NCI-H2029 treated with DMSO at 0.1 percent for 48 hours (cell line): ENCODE results near the gene DDX20.
"Not testable (repeated sequence)": the region's sequence is repeated elsewhere in the genome, so short reads cannot be mapped to it uniquely, and the experiment has no call there.

Experiments
- DNase-seq: peaks from one replicate; lab custom pipeline; 2025; lab: John Stamatoyannopoulos, UW

DDX20 gene

DNA sequence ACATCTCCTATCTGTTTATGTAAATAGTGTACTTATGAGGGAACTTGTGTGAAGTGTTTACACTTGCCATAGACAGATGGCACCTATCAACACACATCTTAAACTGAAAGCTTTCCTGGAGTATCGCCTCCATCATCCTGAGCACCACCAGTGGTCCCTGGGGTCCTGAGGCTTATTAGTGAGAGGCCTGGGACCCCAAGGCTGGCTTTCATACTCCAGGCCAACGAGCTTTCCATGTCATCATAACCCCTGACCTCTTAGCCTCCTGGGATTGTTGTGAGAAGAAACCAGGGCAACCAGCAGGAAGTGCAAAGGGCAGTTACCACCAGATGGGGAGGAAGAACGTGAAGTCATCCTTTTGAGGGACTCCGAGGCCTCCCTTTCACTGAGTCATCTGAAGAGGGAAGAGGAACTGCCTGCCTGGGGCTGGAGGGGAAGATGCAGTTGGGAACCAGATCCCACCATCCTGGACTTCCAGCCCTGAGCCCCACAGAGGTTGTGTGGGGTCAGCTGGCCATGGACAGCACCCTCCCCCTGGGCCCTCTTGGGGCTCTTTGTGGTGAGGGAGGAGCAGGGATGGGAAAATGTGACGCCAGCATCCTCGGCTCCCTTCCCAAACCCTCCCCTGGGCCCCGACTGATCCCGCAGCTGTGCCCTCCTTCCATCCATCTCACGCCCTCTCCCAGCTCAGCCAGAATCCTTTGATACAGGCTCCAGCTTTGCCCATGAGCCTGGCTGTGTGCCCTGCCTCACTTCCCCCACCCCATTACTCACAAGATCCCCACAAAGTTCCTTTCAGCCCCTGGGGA is 22.3 kb upstream of the DDX20 start:
- no peak for DNase-seq

DNA sequence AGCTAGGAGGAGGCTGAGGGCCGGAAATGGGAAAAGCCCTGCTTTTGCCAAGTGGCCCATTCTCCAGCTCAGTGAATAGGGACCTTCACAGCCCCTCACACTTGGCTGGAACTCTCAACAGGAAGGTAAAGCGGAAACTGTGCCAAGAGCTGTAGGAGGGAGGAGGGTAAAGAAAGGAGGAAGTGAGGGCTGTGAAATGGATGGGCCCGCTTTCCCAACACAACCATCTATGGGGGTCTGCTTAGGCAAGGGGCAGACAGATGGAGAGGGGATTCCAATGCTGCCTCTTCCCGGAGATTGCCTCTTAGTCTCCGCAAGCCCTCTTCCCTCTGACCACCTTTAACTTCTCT is 21.7 kb upstream of the DDX20 start:
- no peak for DNase-seq

DNA sequence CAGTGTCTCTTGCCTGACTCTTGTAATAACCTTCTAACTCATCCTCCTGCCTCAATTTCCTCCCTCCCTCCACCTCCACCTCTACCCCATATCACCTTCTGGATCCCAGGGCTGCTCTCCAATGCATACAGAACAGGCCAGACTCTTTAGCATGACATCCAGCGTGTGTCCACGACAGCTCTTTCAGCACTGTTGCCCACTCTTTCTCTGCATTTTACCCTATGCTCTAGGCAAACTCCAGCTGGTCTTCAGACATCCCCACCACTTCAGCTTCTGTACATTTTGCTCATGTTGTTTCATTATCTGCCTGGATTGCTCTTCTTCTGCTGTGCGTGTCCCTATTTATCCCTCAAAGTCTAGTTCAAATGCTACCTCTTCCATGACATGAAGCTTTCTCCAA is 21.3 kb upstream of the DDX20 start:
- no peak for DNase-seq

DNA sequence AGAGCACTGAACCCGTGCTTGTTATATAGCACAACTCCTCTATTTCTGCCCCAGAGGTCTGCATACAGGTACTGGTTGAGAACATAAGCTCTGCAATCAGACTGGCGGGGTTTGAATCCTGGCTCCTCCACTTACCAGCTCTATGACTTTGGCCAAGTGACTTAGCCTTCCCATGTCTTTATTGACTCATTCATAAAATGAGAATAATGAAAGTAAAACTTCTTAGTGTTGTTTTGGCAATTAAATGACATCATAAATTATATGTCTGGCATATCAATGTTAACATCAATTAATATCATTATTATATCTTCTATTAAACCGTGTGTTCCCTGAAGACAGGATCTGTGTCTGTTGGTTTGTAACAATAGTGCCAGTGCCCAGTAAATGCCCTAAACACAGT is 20.8 kb upstream of the DDX20 start:
- no peak for DNase-seq

DNA sequence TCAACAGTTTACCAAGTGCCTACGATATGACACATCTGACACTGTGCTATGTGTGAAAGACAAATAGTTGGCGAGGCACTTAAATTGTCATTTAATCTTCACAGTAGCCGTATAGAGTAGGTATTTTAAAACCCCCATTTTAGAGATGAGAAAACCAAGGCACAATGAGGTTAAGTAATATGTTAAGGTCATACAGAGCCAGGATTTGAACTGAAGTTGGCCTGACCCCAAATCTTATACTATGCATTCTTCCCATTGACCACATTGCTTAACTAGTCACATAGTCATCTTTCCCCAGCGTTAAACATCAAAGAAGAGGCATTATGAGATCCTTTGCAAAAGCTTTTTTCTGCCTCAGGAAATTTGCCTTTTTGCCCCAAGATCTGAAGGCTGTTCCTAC is 20.4 kb upstream of the DDX20 start:
- no peak for DNase-seq

DNA sequence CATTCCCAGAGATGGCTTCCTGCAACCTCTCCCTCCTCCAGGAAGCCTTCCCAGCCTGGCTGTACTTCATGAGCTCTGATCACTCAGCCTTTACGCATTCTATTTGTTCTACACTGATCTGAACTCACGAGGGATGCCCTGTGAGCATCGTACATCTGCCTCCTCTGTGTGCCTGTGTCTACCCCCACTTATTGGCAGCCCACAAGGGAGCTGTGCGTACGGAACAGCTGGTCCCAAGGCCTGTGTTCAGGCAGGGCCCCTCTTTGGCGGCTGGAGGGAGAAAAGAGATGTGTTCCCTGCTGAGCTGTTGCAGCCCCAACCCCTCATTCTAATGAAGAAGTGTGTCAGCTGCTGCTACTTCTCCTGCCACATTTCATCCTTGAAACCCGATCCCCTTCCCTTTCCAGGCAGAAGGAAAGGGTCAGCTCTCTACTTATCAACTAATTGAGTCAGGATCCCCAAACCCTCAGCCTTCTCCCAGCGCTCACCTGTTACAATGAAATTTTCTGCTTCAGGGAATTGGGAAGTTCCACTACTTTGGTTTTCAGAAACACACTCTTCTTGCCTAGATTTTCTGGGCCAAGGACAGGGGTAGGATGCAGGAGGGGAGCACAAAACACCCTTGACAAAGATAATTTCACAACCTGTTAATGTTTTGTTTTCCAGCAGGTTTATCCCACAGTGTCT is 19.7 kb upstream of the DDX20 start:
- DNase-seq: no peak

DNA sequence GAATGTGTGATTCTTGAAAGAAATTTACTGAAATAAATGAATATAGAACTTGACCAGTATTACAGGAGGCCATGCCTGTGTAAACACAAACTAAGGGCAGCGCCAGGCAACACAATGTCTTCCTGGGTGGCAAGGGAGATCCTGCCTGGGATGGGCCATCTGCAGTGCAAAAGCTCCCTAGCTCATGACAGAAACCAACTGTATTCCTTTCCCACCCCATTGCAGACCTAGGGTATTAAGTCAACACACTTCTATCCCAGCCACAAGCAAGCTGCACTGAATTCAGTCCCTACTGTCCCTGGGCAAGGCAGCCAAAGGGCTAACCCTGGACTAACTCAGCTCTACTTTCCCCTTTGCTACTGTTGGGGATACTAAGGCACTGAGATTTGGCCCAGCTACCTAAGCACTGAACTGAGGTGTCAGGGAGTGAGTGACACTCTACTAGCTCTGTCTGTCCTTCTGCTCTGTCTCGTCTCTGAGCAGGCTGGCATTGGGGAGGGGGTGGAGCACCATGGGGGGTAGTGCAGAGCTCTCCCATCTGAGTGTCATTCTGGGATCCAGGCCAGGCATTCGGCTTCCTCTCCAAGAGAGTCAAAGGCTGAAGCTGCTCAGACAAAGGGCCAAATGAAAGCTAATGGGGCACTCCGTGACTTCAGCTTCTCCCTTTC is 19.0 kb upstream of the DDX20 start:
- peak; percentile 38 for DNase-seq

DNA sequence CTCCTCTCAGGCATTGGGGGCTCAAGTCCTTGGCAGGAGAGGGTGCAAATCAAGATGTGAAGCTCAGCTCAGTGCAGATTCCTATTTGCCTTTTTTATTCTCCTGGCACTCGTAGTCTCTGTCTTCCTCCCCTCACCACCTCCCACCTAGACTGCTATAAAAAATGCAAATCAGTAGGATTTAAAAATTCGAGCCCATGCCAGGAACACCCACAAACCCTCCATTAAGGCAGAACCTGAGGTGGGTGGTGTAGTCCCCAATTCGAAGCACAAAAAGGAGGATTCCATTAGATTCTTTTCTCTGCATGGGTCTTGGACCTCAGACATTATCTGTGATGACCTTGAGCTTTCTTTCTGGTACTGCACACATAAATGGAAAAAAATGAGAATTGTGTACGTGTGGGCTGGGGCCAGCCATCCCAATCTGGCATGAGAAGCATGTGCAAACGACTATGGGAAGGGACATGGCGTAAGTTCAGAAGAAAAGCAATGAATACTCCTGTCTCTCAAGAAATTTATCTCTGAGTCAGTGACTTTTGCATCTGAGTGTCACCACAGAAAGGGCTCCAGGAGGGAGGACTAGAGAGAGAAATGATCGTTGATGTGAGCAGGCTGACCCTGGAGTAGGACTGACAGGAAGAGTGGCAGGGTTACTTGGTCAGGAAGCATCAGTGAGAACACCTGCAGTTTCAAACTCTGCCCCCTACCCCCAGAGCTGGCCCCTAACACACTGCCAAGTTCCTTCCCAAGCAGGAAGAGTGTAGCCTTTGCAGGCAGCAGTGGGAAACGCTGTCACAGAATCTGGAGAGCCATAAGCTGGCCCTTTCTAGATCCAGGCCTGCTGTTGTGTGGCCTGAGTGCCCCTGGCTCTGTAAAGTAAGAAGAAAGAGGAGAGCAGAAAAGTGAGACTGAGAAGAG is 18.2 kb upstream of the DDX20 start:
- no peak for DNase-seq

DNA sequence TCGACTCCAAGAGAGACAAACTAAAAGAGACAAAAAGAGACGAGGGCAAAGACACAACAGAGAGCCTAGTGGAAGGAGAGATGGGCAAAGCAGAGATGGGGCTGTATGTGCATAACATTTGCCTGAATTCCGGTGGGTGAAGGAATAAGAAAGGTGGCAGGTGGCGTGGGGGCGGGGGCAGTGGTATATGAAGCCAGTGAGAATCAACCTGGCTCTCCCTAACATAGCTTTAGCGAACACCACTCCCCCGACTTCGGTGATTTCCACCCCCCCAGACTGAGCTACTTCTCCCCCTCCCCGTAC is 17.6 kb upstream of the DDX20 start:
- DNase-seq: no peak

DNA sequence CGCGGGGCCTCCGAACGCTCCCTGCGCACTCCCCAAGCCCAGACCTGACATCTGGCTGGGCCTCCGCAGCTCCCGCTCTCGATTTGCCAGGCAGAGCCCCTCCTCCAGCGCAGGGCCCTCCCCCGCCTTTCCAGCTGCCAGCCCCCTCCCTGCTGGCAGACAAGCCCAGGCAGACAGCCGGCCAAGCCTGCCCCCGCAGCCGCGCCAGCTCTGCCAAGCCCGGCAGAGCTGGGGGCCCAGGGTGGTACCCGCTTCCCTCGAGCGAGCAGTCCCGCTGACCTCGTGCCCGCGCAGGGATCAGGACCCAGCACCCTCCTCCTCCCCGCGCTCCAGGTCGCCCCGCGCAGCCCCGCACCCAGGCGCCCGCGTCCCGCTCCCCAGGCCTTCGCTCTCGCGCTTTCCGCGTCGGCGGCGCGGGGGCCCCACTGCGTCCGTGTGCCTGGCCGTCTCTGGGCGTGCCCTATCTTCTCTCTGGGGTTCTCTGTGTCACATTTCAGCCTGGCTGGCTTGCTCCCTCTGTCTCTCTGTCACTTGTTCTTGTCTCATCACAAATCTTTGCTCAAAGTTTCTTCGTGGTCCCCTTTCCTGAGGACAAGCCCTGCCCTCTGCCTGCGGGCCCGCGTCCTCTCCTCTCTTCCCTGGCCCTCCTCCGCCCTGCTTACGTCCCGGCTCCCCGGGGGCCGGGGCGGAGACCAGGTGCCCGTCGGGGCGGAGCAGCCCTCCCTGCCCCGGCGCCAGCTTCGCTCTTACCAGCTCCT is 17.1 kb upstream of the DDX20 start:
- DNase-seq: no peak

DNA sequence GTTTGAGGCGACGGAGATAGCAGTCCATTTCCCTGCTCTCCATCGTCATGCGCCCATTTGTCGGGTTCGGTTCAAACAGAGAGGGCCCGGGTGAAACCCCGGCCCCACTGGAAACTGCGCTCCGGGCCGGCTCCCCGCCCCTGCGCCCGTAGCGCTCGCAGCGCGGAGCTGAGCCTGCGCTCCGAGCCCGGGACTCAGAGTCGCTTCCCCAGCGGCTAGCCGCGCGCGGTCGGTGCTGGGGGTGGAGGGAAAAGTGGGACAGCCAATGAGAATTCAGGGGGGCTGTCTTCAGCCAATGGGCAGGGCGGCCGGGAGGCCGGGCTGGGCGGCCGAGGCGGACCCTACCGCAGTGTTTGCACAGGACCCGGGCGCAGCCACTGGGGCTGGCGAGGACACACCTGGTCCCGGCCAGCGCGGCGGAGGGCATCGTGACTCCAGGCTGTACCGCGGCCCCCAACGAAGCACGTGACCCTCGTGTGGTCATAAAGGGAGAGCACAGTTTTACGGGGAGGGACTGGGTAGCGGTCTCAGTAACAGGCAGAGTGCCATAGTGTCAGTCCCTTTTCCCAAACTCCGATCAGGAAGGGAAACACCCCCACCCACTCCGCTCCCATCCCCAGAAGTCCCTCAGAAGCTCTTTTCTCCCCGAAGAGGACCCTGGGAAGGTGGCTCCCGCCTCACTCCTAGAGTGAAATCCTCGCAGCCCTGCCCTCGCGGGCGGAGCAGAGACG is 16.3 kb upstream of the DDX20 start, which contains the start of gene INKA2:
Gene INKA2, minus strand, starts transcription at position 202 of the 731 bp plus-strand sequence. Its CDS starts 153 bp downstream, at position 49.
- DNase-seq: peak; percentile 18

DNA sequence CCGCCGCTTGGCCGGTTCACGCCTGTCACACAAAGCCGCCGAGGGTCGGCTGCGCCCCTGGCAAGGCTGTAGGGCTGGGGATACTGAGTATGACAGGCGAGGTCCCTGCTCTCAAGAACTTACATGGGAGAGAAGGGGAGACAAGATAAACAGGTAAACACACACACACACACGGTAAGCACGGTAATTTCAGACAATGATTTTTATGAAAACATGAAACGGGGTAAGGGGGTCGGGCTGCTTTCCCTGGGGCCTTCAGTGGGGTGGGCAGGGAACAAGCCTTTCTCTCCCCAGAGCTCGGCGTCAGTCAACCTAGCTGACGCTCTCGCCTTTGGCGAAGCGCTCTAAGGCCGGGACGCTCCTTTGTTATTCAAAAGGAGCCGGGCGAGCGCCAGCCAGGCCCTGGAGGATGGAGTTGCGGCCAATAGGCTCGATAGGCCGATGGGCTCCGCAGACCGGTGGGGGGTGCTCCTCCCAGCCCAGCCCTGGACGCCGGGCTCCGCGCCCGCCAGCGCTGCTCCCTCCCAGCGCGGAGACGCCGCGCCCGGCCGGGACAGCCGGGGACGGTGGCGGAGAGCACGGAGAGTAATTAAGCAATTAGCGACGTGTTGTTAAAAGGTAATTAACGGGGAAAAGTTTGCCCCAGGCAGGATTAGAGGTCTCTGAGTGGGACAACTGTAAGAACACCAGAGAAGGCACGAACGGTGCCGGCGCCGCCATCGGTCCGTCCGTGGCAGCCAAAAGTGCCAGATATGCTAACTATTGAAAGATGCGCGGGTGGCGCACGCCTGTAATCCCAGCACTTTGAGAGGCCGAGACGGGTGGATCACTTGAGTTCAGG is 15.6 kb upstream of the DDX20 start:
- DNase-seq: no peak

DNA sequence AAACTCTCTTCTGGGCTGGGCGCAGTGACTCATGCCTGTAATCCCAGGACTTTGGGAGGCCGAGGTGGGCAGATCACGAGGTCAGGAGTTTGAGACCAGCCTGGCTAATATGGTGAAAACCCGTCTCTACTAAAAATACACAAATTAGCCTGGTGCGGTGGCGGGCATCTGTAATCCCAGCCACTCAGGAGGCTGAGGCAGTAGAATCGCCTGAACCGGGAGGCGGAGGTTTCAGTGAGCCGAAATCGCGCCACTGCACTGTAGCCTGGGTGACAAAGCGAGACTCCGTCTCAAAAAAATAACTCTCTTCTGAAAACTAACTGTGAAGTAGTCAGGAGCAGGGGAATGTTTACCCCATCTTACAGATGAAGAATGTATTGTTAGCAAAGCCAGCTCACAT is 13.4 kb upstream of the DDX20 start:
- not testable (repeated sequence) for DNase-seq

DNA sequence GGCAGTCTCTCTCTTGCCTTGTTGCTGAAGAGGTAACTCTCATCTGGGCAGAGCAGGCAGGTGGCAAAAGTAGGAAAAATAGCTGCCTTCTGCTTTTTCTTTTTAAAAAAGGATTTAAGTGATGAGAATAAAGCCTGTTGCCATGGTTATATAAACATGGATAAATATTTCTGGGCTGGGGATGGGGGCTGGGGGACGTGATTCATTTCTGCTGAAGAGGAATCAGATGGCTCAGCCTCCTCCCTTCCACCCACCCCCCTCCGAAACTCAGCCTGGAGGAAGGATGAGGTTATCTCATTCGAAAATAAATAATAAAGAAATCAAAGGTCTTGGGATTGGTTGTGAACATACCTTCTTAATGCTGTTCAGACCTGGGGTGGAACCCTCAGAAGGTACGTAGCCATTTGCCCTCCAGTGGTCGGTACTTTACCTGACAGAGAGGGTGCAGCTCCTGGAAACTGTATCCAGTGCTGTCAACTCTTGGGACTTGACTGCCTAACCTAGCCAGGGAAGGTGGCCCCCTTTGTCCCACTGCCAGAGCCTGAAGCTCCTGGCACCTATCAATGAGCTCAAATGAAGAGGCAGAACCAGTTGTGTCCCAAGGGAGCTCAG is 12.7 kb upstream of the DDX20 start:
- no peak for DNase-seq

DNA sequence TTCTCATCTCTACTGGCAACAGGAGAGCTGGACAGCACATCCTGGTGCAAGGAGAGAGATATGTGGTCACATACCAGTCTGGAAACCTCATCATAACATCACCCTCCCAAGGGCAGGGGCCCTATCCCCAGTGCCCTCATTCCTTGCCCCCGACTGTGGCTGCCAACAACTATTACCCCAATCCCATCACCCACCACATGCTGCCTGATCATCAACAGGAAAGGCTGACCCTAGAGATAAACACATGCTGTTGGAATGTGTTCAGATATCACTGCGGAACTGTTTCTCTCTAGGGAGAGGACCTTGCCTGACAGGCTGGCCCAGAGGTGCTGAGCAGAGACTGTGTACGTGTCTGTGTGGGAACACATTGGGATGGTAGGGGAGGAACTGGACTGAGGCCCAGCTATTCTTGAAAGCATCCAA is 12.0 kb upstream of the DDX20 start:
- DNase-seq: no peak

DNA sequence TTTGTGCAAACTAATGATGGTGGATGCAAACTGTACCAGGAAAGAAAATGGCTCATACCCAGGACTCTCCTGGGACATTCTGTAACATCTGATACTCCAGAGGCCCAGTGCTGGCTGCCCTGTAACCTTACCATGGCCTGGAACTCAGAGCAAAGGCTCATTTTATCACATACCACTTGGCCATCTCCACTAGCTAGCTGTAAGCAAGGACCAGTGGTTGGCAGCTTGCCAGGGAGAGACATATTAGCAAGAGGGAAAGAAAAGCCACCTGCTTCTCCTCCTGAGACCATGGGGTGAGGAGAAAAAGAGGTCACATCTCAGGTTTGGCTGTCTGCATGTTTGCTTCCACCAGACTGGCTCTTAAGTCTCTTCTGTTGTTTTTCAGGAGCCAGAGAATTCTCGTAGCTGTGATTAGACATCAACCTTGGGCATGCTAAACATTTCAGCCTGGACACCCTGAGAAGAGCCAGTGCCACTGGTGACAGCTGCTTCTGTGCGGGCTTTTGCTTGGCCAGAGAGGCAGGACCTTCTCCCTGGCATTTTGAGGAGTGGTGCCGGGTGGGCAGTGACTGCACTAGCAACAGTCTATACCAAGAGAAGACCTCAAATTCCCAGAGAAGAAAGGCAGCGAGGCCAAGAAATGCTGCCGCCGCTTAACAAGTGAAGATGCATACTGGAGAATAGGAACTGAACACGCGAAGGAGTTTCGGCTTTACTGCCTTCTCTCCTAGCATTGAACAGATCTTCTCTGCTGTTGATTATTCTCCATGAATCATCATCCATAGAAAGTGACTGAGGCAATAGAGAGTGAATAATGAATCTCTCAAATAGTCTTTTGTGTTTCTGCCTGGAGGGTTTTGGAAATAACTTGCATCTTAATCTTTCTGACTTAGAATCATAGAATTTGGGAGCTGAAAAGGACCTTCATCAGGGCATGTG is 9.8 kb upstream of the DDX20 start:
- no peak for DNase-seq

DNA sequence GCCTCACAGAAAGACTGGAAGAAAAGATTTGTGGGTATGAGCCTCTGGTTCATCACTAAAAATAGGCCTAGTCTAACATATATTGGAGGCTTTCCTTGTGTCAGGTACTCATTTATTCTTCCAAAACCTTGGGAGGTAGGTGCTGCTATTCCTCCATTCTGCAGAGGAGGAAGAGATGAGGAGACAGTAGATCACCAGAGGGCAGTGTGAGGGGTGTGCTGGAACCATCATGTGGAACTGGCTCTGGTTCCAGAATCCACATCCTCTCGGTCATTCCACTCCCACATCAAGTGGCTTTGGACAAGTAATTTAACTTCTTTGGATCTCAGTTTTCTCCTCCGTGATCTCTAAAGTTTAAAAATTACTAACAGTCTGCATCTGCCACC is 9.1 kb upstream of the DDX20 start:
- no peak for DNase-seq

DNA sequence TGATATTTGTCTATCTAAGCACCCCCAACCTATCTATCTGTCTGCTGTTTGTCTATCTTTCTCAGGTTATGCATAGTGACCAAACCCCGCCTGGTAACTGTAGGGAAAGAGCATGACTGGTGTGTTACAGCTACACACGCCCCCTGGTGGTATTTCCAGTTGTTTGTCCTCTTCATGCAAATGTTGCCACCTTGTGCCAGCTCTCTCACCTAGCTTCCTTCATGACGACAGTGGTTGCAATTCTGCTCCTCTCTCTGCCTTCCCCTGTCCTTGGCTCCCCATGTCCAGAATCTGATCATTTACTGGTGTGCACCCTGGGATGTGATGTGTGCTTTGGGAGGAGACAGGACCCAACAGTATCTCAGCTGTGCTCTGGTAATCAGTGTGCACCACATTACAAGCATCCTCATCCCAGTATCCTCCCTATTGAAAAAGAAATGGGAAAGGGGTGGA is 8.4 kb upstream of the DDX20 start:
- peak; percentile 20 for DNase-seq
